Naive B cell (primary cell): ENCODE results near the gene CDK14. TPM values are rescaled to one million over a fixed set of nuclear protein-coding genes. Genes with fewer than 3 reads are reported as not detected.

Experiments used
- ATAC-seq, 2 donors: fragments of 150-1000 bp; cut with Tn5 transposase; 2 replicates each; pipeline ENCODE4 v1.10.0; 2021; ENCODE audit warnings: low read depth in 2 of 2, mild to moderate bottlenecking in 2 of 2, moderate library complexity in 2 of 2
- DNase-seq: peaks from one replicate; pipeline ENCODE4 v3.0.0; 2022
- H3K27ac Mint-ChIP-seq, 6 donors: one replicate each; pipeline ENCODE4 v1.8.0; 2020 to 2022; ENCODE audit warnings: mild to moderate bottlenecking in 6 of 6, mixed read lengths in 6 of 6, moderate library complexity in 5 of 6, inconsistent platforms in 2 of 6
- H3K27me3 Mint-ChIP-seq, 3 donors: one replicate each; pipeline ENCODE4 v1.8.0; 2021 to 2022; ENCODE audit warnings: mixed read lengths in 3 of 3, mild to moderate bottlenecking in 1 of 3
- H3K36me3 Mint-ChIP-seq, 2 donors: one replicate each; pipeline ENCODE4 v1.8.0; 2020 to 2022; ENCODE audit warnings: mixed read lengths in 2 of 2, inconsistent platforms in 1 of 2, mild to moderate bottlenecking in 1 of 2
- H3K4me1 Mint-ChIP-seq, 3 donors: one replicate each; pipeline ENCODE4 v1.8.0; 2020 to 2022; ENCODE audit warnings: mixed read lengths in 3 of 3, inconsistent platforms in 1 of 3, mild to moderate bottlenecking in 1 of 3, moderate library complexity in 1 of 3
- H3K4me3 Mint-ChIP-seq, 8 donors: one replicate each; pipeline ENCODE4 v1.8.0; 2020 to 2022; ENCODE audit warnings: mild to moderate bottlenecking in 8 of 8, mixed read lengths in 8 of 8, moderate library complexity in 8 of 8, inconsistent platforms in 2 of 8
- H3K9me3 Mint-ChIP-seq, 7 donors: one replicate each; pipeline ENCODE4 v1.8.0; 2020 to 2022; ENCODE audit warnings: mixed read lengths in 7 of 7, mild to moderate bottlenecking in 5 of 7, inconsistent platforms in 2 of 7, moderate library complexity in 1 of 7
- polyA plus RNA-seq, 6 donors: library from polyadenylated mRNA; unstranded; fragments of 300-500 nt; fragmentation: Illumina TruSeq; gene quantifications; one replicate each; pipeline ENCODE4 v1.2.3, GENCODE V29; 2021; ENCODE audit warnings: low read depth in 6 of 6

The CDK14 gene
- polyA plus RNA-seq, 6 donors from 2014 or later, result 22.8 to 55.5 (median 42.3) TPM

DNA sequence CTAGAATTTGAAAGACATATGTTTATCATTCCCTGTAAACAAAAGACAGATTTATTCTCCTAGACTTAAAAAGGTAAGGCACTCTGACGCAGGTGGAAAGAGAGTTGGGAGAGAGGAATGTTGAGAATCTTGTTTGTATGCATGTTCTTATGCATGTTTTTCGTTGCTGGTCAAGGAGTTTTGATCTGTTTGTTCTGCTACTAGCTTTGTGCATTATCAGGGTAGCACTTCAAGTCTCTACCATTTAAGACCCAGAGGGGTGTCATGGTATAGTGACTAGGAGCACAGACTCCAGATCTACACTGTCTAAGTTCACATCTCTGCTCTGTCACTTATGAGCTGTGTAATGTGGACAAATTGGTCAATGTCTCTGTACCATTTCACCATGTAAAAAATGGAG lies 467.9 kb downstream of the CDK14 start:
- no peak overlapping the region for H3K27ac Mint-ChIP-seq
- no peak for ATAC-seq
- H3K4me3 Mint-ChIP-seq, result no peak overlapping the region

GRCh38 chr7:91064938-91065337 lies 468.8 kb downstream of the CDK14 start:
- peaks cover 12 to 32% (median 16%) of the 10 kb centered on the region in 3 donors for H3K4me1 Mint-ChIP-seq
- H3K27me3 Mint-ChIP-seq, result no peaks in the 10 kb centered on the region
- DNase-seq, result no peak
- no peak for ATAC-seq
- H3K4me3 Mint-ChIP-seq, result no peak overlapping the region
- H3K9me3 Mint-ChIP-seq, result no peaks in the 10 kb centered on the region
- H3K27ac Mint-ChIP-seq, result no peak overlapping the region
- peaks cover 11 to 14% of the 10 kb centered on the region in 2 donors for H3K36me3 Mint-ChIP-seq

More for the DNA sequence above, 467.9 kb downstream of the CDK14 start:
- Mint-ChIP-seq H3K4me1 (peaks cover 12 to 32% (median 16%) of the 10 kb centered on the region in 3 donors), H3K36me3 (peaks cover 11 to 14% of the 10 kb centered on the region in 2 donors), H3K27me3 (no peaks in the 10 kb centered on the region), H3K9me3 (no peaks in the 10 kb centered on the region)
- DNase-seq, result no peak

DNA sequence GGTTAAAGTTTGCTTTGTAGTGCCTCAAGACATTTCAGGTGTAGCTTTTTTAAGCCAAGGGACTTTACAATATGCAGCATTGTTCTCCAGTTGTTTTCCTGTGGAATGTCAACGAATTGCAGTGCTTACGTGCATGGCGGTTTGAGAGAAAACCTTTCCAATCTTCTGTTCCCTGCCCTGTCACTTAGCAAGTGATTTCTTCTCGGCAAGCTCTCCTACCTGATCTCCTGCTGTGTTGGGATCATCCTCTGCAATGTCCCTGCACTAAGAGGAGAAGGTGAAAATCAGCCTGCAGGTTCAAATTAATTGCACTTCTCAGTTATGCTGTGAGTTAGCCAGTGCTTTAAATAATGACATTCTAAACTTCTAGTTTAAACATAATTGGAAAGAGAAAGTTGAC lies 470.5 kb downstream of the CDK14 start:
- no peak for DNase-seq
- no peaks in the 10 kb centered on the region for H3K27me3 Mint-ChIP-seq
- no peak for ATAC-seq
- H3K4me3 Mint-ChIP-seq, result no peak overlapping the region
- peaks cover 10 to 32% (median 12%) of the 10 kb centered on the region in 3 donors for H3K4me1 Mint-ChIP-seq
- peaks cover 6 to 11% of the 10 kb centered on the region in 2 donors for H3K36me3 Mint-ChIP-seq
- H3K9me3 Mint-ChIP-seq, result no peaks in the 10 kb centered on the region
- peak overlapping the region in 1 of 6 donors; percentile 35 for H3K27ac Mint-ChIP-seq

DNA sequence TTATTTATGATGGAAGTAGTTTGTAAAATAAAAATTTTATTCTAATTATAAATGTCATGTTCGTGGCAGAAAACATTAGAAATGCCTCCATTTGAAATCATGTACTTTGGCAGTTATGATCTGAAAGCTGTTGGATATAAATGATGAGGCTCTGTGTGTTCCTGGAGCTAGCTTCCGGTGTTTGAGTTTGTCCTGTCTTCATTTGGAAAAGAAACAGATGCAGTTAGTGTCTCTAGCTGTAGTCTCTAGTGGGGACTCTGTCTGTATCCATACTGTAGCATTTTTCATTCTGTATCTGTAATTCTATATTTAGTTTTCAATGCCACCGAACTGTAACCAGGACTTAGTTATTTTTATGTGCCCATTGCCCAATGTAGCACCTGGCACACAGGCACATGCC lies 471.1 kb downstream of the CDK14 start:
- H3K27me3 Mint-ChIP-seq, result no peaks in the 10 kb centered on the region
- no peaks in the 10 kb centered on the region for H3K9me3 Mint-ChIP-seq
- no peak for ATAC-seq
- peaks cover 5 to 11% of the 10 kb centered on the region in 2 donors for H3K36me3 Mint-ChIP-seq
- no peak overlapping the region for H3K27ac Mint-ChIP-seq
- no peak for DNase-seq
- no peak overlapping the region for H3K4me3 Mint-ChIP-seq
- peaks cover 10 to 31% (median 12%) of the 10 kb centered on the region in 3 donors for H3K4me1 Mint-ChIP-seq

DNA sequence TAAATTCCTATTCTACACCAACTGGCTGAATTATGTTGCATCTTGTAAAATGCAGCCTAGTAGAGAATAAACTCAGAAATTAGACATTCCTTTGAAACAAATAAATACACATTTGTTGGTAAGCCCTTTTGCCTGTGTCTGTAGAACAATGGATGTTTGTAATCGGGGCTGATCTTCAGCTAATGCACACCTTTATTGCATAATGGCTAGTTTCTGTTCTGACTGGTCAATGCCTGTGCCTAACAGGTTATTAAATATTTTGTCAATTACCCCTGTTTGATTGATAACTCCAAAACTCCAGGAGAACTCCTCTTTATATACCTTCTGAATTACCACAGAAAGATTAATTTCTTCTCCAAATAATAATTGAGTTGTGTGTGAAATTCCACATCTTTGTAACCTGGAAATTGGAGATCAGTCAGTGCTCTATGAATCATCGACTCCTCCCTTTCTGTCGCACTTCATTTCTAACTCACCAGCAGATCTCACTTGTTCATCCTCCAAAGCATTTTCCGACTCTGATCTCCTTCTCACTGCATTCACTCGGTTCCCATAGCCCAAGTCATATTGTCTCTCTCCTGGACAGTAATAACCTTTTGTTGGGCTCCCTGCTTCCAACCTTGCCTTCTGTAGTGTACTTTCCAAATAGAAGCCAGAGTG lies 472.1 kb downstream of the CDK14 start:
- DNase-seq (no peak), ATAC-seq (no peak)
- H3K4me3 Mint-ChIP-seq, result no peak overlapping the region
- H3K4me1 Mint-ChIP-seq, result peaks cover 12 to 27% (median 16%) of the 10 kb centered on the region in 3 donors
- H3K27me3 Mint-ChIP-seq, result no peaks in the 10 kb centered on the region
- H3K36me3 Mint-ChIP-seq, result peaks cover 8 to 11% of the 10 kb centered on the region in 2 donors
- peak overlapping the region in 1 of 6 donors; percentile 0 for H3K27ac Mint-ChIP-seq
- no peaks in the 10 kb centered on the region for H3K9me3 Mint-ChIP-seq

- ATAC-seq (no peak), DNase-seq (no peak)
- Mint-ChIP-seq H3K36me3 (peaks cover 8 to 11% of the 10 kb centered on the region in 2 donors), H3K9me3 (peaks cover 0 to under 1% (median 0%) of the 10 kb centered on the region in 7 donors), H3K4me1 (peaks cover 12 to 21% (median 12%) of the 10 kb centered on the region in 3 donors), H3K27me3 (no peaks in the 10 kb centered on the region), H3K4me3 (no peak overlapping the region), H3K27ac (no peak overlapping the region)
These were observed 473.0 kb downstream of the CDK14 start for GRCh38 chr7:91069146-91069545.

GRCh38 chr7:91079487-91079886 lies 483.4 kb downstream of the CDK14 start:
- DNase-seq (no peak), ATAC-seq (no peak)
- Mint-ChIP-seq H3K36me3 (no peaks in the 10 kb centered on the region), H3K4me1 (peaks cover 5 to 15% (median 7%) of the 10 kb centered on the region in 3 donors), H3K27ac (peak overlapping the region in 3 of 6 donors; percentile 9 to 33 (median 28)), H3K27me3 (no peaks in the 10 kb centered on the region), H3K4me3 (no peak overlapping the region), H3K9me3 (peaks cover 0 to under 1% (median 0%) of the 10 kb centered on the region in 7 donors)

GRCh38 chr7:91080351-91080750 lies 484.2 kb downstream of the CDK14 start:
- Mint-ChIP-seq H3K36me3 (peaks cover 0 to 8% of the 10 kb centered on the region in 2 donors), H3K27me3 (no peaks in the 10 kb centered on the region), H3K4me1 (peaks cover 8 to 20% (median 10%) of the 10 kb centered on the region in 3 donors), H3K27ac (peak overlapping the region in 5 of 6 donors; percentile 11 to 66 (median 63)), H3K4me3 (no peak overlapping the region), H3K9me3 (no peaks in the 10 kb centered on the region)
- DNase-seq, result no peak
- ATAC-seq, result no peak

DNA sequence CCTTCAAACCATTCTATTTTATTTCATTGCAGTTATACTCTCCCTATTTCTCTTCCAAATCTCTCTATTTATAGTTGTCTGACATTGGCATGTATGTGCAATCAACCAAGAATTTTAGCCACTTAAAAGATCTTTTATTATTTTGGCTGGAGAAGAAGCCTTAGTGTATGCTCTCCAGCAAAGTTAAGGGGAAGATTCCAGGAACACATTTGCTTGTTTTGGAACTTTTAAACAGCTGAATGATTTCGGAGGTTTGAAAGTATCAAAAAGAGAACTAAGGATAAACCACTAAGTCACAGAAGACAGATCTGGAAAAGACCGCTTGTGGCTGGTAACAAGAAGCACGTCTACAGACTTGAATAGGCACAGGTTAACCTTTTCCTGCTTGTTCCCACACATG lies 485.9 kb downstream of the CDK14 start:
- Mint-ChIP-seq H3K27ac (peak overlapping the region in 1 of 6 donors; percentile 26), H3K4me1 (peaks cover 10 to 20% (median 15%) of the 10 kb centered on the region in 3 donors), H3K27me3 (no peaks in the 10 kb centered on the region), H3K4me3 (no peak overlapping the region), H3K9me3 (no peaks in the 10 kb centered on the region), H3K36me3 (peaks cover 5 to 17% of the 10 kb centered on the region in 2 donors)
- DNase-seq (no peak), ATAC-seq (peak; percentile 16 to 32)

GRCh38 chr7:91082852-91083495 lies 486.9 kb downstream of the CDK14 start:
- Mint-ChIP-seq H3K4me3 (no peak overlapping the region), H3K36me3 (peaks cover 5 to 17% of the 10 kb centered on the region in 2 donors), H3K4me1 (peaks cover 10 to 20% (median 15%) of the 10 kb centered on the region in 3 donors), H3K27me3 (no peaks in the 10 kb centered on the region), H3K9me3 (no peaks in the 10 kb centered on the region), H3K27ac (peak overlapping the region in 4 of 6 donors; percentile 26 to 74 (median 54))
- no peak for DNase-seq
- no peak for ATAC-seq

DNA sequence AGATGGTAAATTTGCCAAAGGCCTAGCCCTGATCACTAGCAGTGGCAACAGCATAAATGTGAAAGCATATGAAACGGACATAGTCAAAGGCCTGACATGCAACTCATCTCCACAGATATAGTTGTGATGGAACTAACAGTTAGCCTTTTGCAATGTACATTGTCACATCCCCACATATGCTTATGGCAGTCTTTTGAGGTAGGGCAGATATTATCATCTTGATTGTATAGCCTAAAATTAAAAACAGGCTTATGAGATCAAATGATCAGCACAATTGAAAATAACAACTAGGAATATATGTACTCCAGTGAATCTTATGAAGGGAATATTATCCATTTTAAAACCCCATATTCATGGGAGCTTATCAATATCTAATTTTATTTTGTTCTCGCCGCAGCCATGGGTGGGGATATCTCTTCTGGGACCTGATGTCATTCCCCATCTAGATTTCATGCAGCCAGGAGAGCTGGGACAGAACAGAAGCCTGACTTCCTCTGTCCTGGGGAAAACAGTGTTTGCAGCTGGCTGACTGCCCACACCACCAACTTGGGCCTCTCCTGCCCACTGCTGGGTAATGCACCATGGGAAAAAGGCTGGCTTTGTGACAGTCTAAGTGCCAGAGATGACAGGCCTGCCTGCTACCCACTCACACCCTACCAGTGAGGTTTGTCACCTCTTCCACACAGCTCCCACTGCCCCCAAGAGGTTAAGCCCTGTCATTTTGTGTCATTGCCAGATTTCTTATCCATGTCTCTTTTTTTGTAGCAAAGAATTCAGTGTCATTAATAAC lies 487.9 kb downstream of the CDK14 start:
- Mint-ChIP-seq H3K27ac (peak overlapping the region in 1 of 6 donors; percentile 22), H3K27me3 (no peaks in the 10 kb centered on the region), H3K4me3 (no peak overlapping the region), H3K36me3 (peaks cover 5 to 17% of the 10 kb centered on the region in 2 donors), H3K9me3 (no peaks in the 10 kb centered on the region), H3K4me1 (peaks cover 15 to 20% (median 15%) of the 10 kb centered on the region in 3 donors)
- DNase-seq, result no peak
- no peak for ATAC-seq

- Mint-ChIP-seq H3K27me3 (no peaks in the 10 kb centered on the region), H3K36me3 (peaks cover 5 to 17% of the 10 kb centered on the region in 2 donors), H3K9me3 (no peaks in the 10 kb centered on the region), H3K4me1 (peaks cover 15 to 20% (median 20%) of the 10 kb centered on the region in 3 donors), H3K27ac (peak overlapping the region in 2 of 6 donors; percentile 49 to 77), H3K4me3 (no peak overlapping the region)
- DNase-seq (no peak), ATAC-seq (no peak)
These were observed 489.1 kb downstream of the CDK14 start for GRCh38 chr7:91085175-91085574.

DNA sequence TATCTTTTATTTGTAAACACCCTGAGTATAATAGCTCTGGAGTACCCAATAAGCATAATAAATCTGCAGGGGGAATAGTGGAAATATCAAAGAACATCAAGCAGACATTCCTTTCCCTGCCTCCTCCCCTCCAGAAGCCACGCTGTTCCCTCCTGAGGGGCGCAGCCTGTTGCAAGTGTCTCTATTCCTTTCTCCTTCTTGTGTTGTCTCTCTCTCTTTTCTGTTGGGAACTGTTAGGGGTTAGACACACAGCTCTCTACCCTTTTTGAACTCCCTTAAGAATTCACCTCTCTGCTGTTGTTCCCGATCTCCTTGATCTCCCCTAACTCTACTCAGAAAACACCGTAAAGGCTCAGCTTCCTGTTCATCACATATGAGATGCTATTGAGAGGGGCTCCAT lies 490.1 kb downstream of the CDK14 start:
- Mint-ChIP-seq H3K9me3 (no peaks in the 10 kb centered on the region), H3K36me3 (peaks cover 5 to 17% of the 10 kb centered on the region in 2 donors), H3K4me3 (no peak overlapping the region), H3K27me3 (no peaks in the 10 kb centered on the region), H3K4me1 (peaks cover 15 to 20% (median 17%) of the 10 kb centered on the region in 3 donors), H3K27ac (peak overlapping the region in 1 of 6 donors; percentile 3)
- no peak for ATAC-seq
- no peak for DNase-seq
